HepG2 (cell line): ENCODE measurements around the gene TMEM266. TPM values are rescaled to one million over a fixed set of nuclear protein-coding genes. Genes with fewer than 3 reads are reported as not detected.

Source experiments
- ZNF276 ChIP-seq: sonication (generic); formaldehyde crosslinking; IDR thresholded peaks from 2 replicates; pipeline ENCODE4 v1.4.0; 2020; ENCODE audit warnings: mild to moderate bottlenecking, low read depth, missing genetic modification reagents
- ZNF589 ChIP-seq: sonication (generic); formaldehyde crosslinking; conservative IDR thresholded peaks from 2 replicates; pipeline ENCODE4 v1.8.0; 2022; ENCODE audit warnings: mild to moderate bottlenecking, moderate library complexity, missing genetic modification reagents
- ZZZ3 ChIP-seq: sonication (generic); formaldehyde crosslinking; IDR thresholded peaks from 2 replicates; pipeline ENCODE4 v1.4.0; 2020; ENCODE audit warnings: missing genetic modification reagents, mild to moderate bottlenecking, borderline replicate concordance
- polyA plus RNA-seq, 8 experiments: library from polyadenylated mRNA; depleted of rRNA in 3 of 8; stranded (reverse) in 7 of 8; unstranded in 1 of 8; fragments of >200 nt; fragmentation: Illumina TruSeq in 4 of 8; extraction: Trizol in 4 of 8; gene quantifications; 2 replicates each; pipeline versions ENCODE4 v1.2.1 to v1.2.3, GENCODE V29; 2011 to 2016; ENCODE audit warnings: low read depth in 4 of 8, missing spikeins in 1 of 8, mixed read lengths in 1 of 8; ENCODE audit not compliant: insufficient read depth in 1 of 8
- total RNA-seq, 5 experiments: library from RNA; depleted of rRNA; stranded (reverse); fragments of >200 nt; fragmentation: Illumina TruSeq; extraction: Trizol; gene quantifications; 2 replicates each; pipeline ENCODE4 v1.2.3, GENCODE V29; 2016; ENCODE audit warnings: low read depth in 1 of 5
- TF ChIP-seq, protein P1 (sequence below), 2 experiments: sonication (generic) in 1 of 2; formaldehyde crosslinking in 1 of 2; IDR thresholded peaks; 2 replicates each; pipeline versions ENCODE4 v1.6.1 to v1.9.0; 2014 to 2022; ENCODE audit warnings: antibody characterized with exemption in 1 of 2, borderline replicate concordance in 1 of 2, inconsistent platforms in 1 of 2, low read depth in 1 of 2, missing genetic modification reagents in 1 of 2

The TMEM266 gene
- total and polyA plus RNA-seq, 2 of the 13 experiments (the other 11 are each of a cell fraction or from before 2014, with no cell fraction given): 0.04 TPM; not detected in 1

DNA sequence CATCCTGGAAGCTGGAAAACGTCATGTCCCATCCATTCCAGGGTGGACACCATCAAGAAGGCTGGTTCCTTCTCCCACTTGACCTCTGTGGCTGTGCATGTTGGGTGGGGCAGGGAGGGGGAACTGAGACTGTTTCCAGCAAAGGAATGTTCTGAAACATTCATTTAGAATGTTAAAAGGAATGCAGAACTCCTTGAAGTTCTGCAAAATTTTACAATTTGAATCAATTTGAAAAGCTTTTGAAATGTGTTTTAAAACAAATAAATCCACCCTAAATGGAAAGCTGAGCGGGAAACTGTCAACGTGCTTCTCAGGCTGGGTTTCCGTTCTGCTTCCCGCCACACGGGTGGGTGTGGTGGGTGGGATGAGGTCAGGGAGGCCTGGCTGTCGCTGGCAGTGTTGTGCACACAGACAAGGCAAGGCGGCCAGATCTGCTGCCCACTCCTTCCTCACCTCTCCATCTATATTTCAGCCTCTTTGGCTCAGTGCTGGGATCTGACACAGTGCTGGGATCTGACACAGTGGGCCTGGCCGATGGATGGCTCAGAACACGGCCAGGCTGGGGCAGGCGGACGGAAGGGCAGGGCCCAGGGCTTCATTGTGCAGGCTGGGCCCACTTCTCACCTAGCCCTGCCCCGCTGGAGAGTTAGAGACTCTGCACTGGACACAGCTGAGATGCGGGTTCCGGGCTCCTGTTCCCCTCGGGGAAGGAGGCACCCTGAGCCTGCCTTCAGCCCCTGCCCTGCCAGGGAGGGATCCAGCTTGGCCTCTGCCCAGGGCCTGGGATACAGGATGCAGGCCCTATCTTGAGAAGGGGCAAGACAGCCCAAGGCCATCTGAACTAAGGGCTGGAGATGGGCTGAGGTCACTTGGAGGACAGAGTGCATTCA, 110.4 kb downstream of the TMEM266 start (continued):
- TF ChIP-seq, protein P1, sequence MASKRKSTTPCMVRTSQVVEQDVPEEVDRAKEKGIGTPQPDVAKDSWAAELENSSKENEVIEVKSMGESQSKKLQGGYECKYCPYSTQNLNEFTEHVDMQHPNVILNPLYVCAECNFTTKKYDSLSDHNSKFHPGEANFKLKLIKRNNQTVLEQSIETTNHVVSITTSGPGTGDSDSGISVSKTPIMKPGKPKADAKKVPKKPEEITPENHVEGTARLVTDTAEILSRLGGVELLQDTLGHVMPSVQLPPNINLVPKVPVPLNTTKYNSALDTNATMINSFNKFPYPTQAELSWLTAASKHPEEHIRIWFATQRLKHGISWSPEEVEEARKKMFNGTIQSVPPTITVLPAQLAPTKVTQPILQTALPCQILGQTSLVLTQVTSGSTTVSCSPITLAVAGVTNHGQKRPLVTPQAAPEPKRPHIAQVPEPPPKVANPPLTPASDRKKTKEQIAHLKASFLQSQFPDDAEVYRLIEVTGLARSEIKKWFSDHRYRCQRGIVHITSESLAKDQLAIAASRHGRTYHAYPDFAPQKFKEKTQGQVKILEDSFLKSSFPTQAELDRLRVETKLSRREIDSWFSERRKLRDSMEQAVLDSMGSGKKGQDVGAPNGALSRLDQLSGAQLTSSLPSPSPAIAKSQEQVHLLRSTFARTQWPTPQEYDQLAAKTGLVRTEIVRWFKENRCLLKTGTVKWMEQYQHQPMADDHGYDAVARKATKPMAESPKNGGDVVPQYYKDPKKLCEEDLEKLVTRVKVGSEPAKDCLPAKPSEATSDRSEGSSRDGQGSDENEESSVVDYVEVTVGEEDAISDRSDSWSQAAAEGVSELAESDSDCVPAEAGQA (IDR thresholded peaks at IDR 0.05; ENCODE audit: low read depth): no peak
- TF ChIP-seq, protein P1 (CRISPR knock-in tag; IDR thresholded peaks at IDR 0.05; ENCODE audit: borderline replicate concordance): no peak
- TF ChIP-seq ZZZ3 (CRISPR knock-in tag) (no peak), ZNF589 (CRISPR knock-in tag) (no peak), ZNF276 (CRISPR knock-in tag) (no peak)
